Natural killer cell (primary cell): Measurements from ENCODE around the gene KYNU. TPM values are rescaled to one million over a fixed set of nuclear protein-coding genes. Genes with fewer than 3 reads are reported as not detected.
A peak's percentile ranks its signal among the peaks of the same experiment; 100 is the strongest.

Source experiments
- ATAC-seq, 3 donors: fragments of 150-1000 bp in 2 of 3; fragments of 200-7000 bp in 1 of 3; cut with Tn5 transposase; 1 replicate in 1 of 3; 2 replicates in 2 of 3; pipeline ENCODE4 v1.10.0; 2021; ENCODE audit warnings: mild to moderate bottlenecking in 2 of 3, moderate library complexity in 2 of 3
- DNase-seq, 2 donors: peaks; one replicate each; pipeline versions ENCODE4 v3.0.0 to v3.0.0-alpha.2; 2013 to 2021; ENCODE audit warnings: mixed read lengths in 1 of 2
- H3K27ac ChIP-seq: one replicate; pipeline ENCODE4 v1.5.1; 2013; ENCODE audit warnings: mild to moderate bottlenecking, low read length
- H3K27me3 ChIP-seq: one replicate; pipeline ENCODE4 v1.6.1; 2013; ENCODE audit warnings: low read length; ENCODE audit not compliant: control insufficient read depth, insufficient read depth
- H3K36me3 ChIP-seq: one replicate; pipeline ENCODE4 v1.6.1; 2013; ENCODE audit warnings: low read length; ENCODE audit not compliant: control insufficient read depth, insufficient read depth
- H3K4me1 ChIP-seq: one replicate; pipeline ENCODE4 v1.6.1; 2013; ENCODE audit warnings: low read length; ENCODE audit not compliant: control insufficient read depth, insufficient read depth
- H3K4me3 ChIP-seq: one replicate; pipeline ENCODE4 v1.5.1; 2013; ENCODE audit warnings: low read length
- H3K9me3 ChIP-seq: one replicate; pipeline ENCODE4 v1.6.1; 2013; ENCODE audit warnings: low read length; ENCODE audit not compliant: control insufficient read depth, insufficient read depth
- H3K27ac Mint-ChIP-seq, 2 donors: one replicate each; pipeline ENCODE4 v1.8.0; 2022; ENCODE audit warnings: mild to moderate bottlenecking in 2 of 2, mixed read lengths in 2 of 2, moderate library complexity in 1 of 2
- H3K27me3 Mint-ChIP-seq, 2 donors: one replicate each; pipeline ENCODE4 v1.8.0; 2022; ENCODE audit warnings: low read depth in 2 of 2, mixed read lengths in 2 of 2
- H3K36me3 Mint-ChIP-seq: one replicate; pipeline ENCODE4 v1.8.0; 2022; ENCODE audit warnings: mixed read lengths
- H3K4me1 Mint-ChIP-seq, 2 donors: one replicate each; pipeline ENCODE4 v1.8.0; 2022; ENCODE audit warnings: mixed read lengths in 2 of 2
- H3K4me3 Mint-ChIP-seq: one replicate; pipeline ENCODE4 v1.8.0; 2022; ENCODE audit warnings: mild to moderate bottlenecking, moderate library complexity, mixed read lengths
- H3K9me3 Mint-ChIP-seq, 2 donors: one replicate each; pipeline ENCODE4 v1.8.0; 2022; ENCODE audit warnings: mixed read lengths in 2 of 2
- WGBS: methylation state at CpG from one replicate; pipeline ENCODE4 v1.1.7; 2013; ENCODE audit warnings: missing lambda C conversion rate; ENCODE audit not compliant: insufficient coverage; 5-methylcytosine and 5-hydroxymethylcytosine counted together
- intact Hi-C: fragments of 100-400 bp; cut with micrococcal nuclease; formaldehyde crosslinking; loops from one replicate; pipeline ENCODE4 v1.14.2; 2022
- total RNA-seq, 4 donors: library from RNA; stranded (reverse); fragments of 120-200 nt in 1 of 4; gene quantifications; one replicate each; pipeline versions ENCODE4 v1.2.3 to v1.2.4, GENCODE V29; 2013 to 2022
- TF ChIP-seq, protein P1 (sequence below): fragments of 200-600 bp; IDR thresholded peaks from one replicate; pipeline ENCODE4 v1.8.0; 2022; ENCODE audit warnings: antibody characterized with exemption

The KYNU gene
- total RNA-seq, 3 donors from 2014 or later (not counting 1 experiment from before 2014, with no cell fraction given): 0.82 to 3.6 (median 3.3) TPM

DNA sequence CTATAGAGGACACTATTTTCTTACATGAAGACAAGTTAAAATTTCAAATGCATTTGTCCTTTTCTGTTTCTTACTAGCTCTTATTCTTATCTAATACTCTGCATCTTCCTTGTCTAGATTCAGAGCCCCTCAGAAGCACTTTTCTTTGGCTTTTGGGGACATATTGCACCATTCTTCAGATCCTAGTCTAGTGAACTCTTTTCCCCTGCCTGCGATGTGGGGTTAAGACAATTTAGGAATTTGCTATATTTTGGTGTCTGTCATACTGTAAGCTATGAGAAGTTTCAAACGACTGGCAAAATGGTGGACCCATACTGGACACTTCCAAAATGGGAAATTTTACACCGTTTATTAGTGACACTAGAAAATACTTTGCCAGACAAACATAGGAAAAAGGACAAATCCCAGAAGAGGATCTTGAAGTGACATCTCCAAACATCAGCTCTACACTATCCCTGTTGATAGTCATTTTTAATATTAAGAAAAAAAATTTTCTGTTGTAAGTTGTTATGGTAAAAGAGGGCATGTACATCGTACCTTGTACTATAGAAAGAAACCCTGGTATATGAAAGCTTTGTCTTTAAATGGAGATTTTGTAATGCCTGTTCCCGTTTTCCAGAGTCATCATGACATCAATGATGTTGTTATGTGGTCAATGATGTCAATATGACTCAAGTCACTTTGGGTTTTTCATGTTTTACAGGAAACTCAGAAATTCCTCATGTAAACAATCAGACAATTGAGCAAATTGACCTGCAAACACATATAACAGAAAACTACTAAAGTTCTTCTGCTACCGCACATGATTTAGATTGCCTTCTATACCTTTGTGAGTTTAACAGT lies 4.4 kb upstream of the KYNU start:
- H3K9me3 Mint-ChIP-seq: no peaks in the 10 kb centered on the region

DNA sequence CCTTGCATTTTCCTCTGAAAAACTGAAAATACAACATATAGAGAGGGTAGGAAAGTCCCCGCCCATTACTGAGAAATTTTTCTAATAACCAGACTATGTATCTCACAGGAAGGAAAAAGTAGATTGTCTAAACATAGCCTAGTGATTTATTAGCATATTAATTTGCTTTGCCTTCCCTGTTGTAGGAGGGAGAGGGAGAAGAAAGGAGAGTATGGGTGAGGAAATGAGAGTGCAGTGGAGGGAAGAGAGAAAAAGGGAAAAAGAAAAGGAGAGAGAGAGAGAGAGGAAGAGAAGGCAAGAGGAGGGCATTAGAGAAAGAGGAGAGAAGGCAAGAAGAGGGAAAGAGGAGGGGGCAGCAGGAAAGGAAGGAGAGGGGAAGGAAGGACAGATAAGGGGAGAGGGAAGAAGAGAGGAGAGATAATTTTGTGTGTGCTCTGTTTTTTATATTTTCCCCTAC lies 3.6 kb upstream of the KYNU start:
- Mint-ChIP-seq H3K27me3 (no peaks in the 10 kb centered on the region), H3K4me3 (no peak overlapping the region), H3K9me3 (no peaks in the 10 kb centered on the region), H3K27ac (no peak overlapping the region), H3K36me3 (no peaks in the 10 kb centered on the region), H3K4me1 (peaks cover under 1% of the 10 kb centered on the region in 2 donors)
- Histone ChIP-seq H3K36me3 (no peaks in the 10 kb centered on the region), H3K4me3 (no peak overlapping the region), H3K4me1 (peaks cover 1% of the 10 kb centered on the region), H3K27ac (peak overlapping the region; percentile 23), H3K9me3 (no peaks in the 10 kb centered on the region), H3K27me3 (no peaks in the 10 kb centered on the region)
- intact Hi-C loops: no loop called here
- ATAC-seq: no peak
- TF ChIP-seq, protein P1, sequence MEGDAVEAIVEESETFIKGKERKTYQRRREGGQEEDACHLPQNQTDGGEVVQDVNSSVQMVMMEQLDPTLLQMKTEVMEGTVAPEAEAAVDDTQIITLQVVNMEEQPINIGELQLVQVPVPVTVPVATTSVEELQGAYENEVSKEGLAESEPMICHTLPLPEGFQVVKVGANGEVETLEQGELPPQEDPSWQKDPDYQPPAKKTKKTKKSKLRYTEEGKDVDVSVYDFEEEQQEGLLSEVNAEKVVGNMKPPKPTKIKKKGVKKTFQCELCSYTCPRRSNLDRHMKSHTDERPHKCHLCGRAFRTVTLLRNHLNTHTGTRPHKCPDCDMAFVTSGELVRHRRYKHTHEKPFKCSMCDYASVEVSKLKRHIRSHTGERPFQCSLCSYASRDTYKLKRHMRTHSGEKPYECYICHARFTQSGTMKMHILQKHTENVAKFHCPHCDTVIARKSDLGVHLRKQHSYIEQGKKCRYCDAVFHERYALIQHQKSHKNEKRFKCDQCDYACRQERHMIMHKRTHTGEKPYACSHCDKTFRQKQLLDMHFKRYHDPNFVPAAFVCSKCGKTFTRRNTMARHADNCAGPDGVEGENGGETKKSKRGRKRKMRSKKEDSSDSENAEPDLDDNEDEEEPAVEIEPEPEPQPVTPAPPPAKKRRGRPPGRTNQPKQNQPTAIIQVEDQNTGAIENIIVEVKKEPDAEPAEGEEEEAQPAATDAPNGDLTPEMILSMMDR: no peak
- no CpG with 5 or more reads among the region's 1 CpG for WGBS
- DNase-seq: no peak

More for the DNA sequence above, 4.4 kb upstream of the KYNU start:
- H3K9me3 ChIP-seq: no peaks in the 10 kb centered on the region
- H3K4me3 ChIP-seq: no peak overlapping the region
- H3K27ac ChIP-seq: no peak overlapping the region
- Mint-ChIP-seq H3K4me1 (peaks cover 8% of the 10 kb centered on the region in 2 donors), H3K36me3 (no peaks in the 10 kb centered on the region), H3K4me3 (no peak overlapping the region), H3K27me3 (no peaks in the 10 kb centered on the region), H3K27ac (no peak overlapping the region)
- H3K4me1 ChIP-seq: peaks cover 9% of the 10 kb centered on the region
- no peaks in the 10 kb centered on the region for H3K36me3 ChIP-seq
- intact Hi-C loops: no loop called here
- TF ChIP-seq, protein P1: no peak
- ATAC-seq: no peak
- WGBS: 84% methylated on average over 5 of the region's 6 CpGs
- no peak for DNase-seq
- no peaks in the 10 kb centered on the region for H3K27me3 ChIP-seq

DNA sequence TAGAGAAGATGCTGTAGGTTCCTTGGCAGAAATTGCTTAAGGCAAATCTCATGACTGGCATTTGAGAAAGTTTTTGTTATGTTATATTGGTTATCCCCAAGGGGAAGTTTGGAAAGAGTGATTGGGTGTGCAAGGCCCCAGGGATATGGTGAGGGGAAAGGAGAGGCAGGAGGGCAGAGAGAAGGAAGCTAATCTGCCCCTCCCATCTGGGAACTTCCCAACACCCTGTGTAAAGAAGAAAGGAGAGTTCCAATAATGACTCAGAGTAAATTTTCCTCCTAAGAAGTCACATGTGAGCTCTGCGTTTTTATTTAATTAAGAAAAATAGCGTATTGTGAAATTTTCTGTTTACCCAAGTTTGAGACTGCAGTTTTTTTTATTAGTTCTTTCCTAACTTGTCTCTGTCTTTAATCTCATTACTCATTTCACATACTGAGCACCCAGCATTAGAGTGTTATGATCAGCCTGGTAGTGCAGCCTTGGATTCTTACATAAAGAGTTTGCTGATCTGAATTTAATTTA lies 3.1 kb upstream of the KYNU start:
- intact Hi-C loops: no loop called here
- no peaks in the 10 kb centered on the region for H3K9me3 ChIP-seq
- no peak overlapping the region for H3K4me3 ChIP-seq
- Mint-ChIP-seq H3K4me3 (no peak overlapping the region), H3K9me3 (no peaks in the 10 kb centered on the region), H3K27ac (no peak overlapping the region), H3K27me3 (no peaks in the 10 kb centered on the region), H3K36me3 (no peaks in the 10 kb centered on the region), H3K4me1 (no peaks in the 10 kb centered on the region)
- ATAC-seq: peak in 2 of 3 donors; percentile 21 to 53
- no peaks in the 10 kb centered on the region for H3K36me3 ChIP-seq
- TF ChIP-seq, protein P1: no peak
- peak in 1 of 2 donors; percentile 8 for DNase-seq
- H3K27me3 ChIP-seq: no peaks in the 10 kb centered on the region
- peak overlapping the region; percentile 23 for H3K27ac ChIP-seq
- H3K4me1 ChIP-seq: no peaks in the 10 kb centered on the region
- WGBS: 100% methylated on average over 1 of the region's 2 CpGs
